ENCODE data around the gene NR3C2. TPM values are rescaled to one million over a fixed set of nuclear protein-coding genes. Genes with fewer than 3 reads are reported as not detected.

Gene NR3C2
- total and polyA plus RNA-seq, 10 of the 15 experiments (the other 5 are each of a cell fraction or from before 2014, with no cell fraction given) = 0.05 to 0.11 (median 0.08) TPM; not detected in 4

DNA sequence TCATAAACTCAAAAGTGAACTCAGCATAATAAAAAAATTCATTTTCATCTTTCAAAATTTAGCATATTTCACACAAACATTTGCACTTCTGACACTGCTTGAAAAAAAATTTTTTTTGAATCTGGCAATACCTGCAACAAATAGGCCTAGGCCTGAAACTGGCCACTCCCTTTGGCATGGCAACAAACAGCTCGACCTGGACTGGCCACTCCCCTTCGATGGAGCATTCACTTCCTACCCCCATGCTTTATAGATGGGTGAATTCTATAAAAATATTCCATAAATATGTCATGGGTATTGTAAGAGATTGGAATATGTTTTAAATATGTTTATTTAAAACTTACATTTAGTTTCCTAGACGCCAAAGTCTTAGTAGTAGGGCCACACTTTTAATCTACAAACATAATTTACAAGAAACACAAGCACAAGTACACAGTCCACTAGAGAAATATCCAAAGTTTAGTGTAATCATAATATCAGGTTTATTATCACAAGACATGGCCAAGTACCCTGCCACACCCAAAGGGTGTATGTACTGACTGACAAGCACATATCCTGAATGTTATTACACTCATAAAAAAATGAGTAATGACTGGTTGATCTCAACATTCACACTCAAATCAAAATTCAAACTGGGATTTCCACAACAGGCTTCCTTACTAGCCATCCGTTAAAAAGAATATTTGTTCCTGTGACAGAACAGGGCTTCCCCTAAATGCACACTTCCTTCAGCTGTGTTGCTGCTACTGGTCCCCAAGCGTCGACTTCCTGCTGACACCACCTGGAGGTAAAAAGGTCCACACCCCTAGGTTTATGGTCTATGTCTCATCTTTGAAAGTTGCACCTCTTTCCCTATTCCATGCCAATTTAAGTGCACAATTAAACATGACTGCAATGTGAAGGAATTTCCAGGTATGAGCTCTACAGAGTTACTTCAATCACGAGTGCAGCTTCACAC is 271.5 kb downstream of the NR3C2 start:
- FAIRE-seq = no peak
- Histone ChIP-seq H2AFZ (ENCODE audit: control insufficient read depth, low read depth, low read length) (no peak overlapping the region), H3K9ac (ENCODE audit: control insufficient read depth, insufficient read depth, low read length) (no peak overlapping the region)

More for the DNA sequence above, 271.5 kb downstream of the NR3C2 start:
- H3K27ac ChIP-seq (ENCODE audit: control insufficient read depth, insufficient read depth) = no peak overlapping the region
- no peaks in the 10 kb centered on the region for H3K27me3 ChIP-seq (replicated peaks in 1 of 2; ENCODE audit: control insufficient read depth in 2 of 2, insufficient read depth in 2 of 2, low read length in 1 of 2)
- SMC1A ChIA-PET (ENCODE audit: uncharacterized antibody, unreplicated experiment) = no interaction called here
- 39% methylated on average over 7 of the region's 7 CpGs for WGBS (ENCODE audit: insufficient coverage, insufficient replicate concordance, low lambda C conversion rate, missing lambda C conversion rate)
- RAD21 ChIA-PET (ENCODE audit: unreplicated experiment) = no interaction called here
- no peaks in the 10 kb centered on the region for H4K20me1 ChIP-seq (ENCODE audit: control insufficient read depth, insufficient read depth)
- H3K4me3 ChIP-seq = no peak overlapping the region
- H3K4me1 ChIP-seq (ENCODE audit: control insufficient read depth, insufficient read depth, low read length) = no peaks in the 10 kb centered on the region
- H3K79me2 ChIP-seq (ENCODE audit: control insufficient read depth, insufficient read depth, low read length) = no peaks in the 10 kb centered on the region
- in situ Hi-C loops (cut with MboI) (no loop called here), intact Hi-C loops (cut with micrococcal nuclease; ENCODE audit: unreplicated experiment) (no loop called here)
- DNase-seq (ENCODE audit: low read depth, low spot score) = no peak
- ATAC-seq = no peak
- CTCF ChIA-PET = no interaction called here
- no TSS peak for BruUV-seq (replicated peaks)
- no peaks in the 10 kb centered on the region for H3K9me3 ChIP-seq (replicated peaks; ENCODE audit: control insufficient read depth, insufficient read depth, low read length)
- POLR2A ChIA-PET = no interaction called here
- H3K36me3 ChIP-seq (ENCODE audit: control insufficient read depth in 2 of 2, insufficient read depth in 2 of 2, low read length in 1 of 2) = no peaks in the 10 kb centered on the region
- H3K4me2 ChIP-seq (ENCODE audit: control insufficient read depth, insufficient read depth) = no peak overlapping the region
- TF ChIP-seq CUX1 (IDR thresholded peaks at IDR 0.05; ENCODE audit: insufficient replicate concordance, low read depth, low read length) = no peak
- no peak for TF ChIP-seq NFIC (IDR thresholded peaks at IDR 0.05; ENCODE audit: low read depth, low read length)
- TF ChIP-seq MEF2B (IDR thresholded peaks at IDR 0.05; ENCODE audit: partially characterized antibody, poor library complexity, severe bottlenecking) = no peak
- peak; percentile 65 for TF ChIP-seq GABPA (IDR thresholded peaks at IDR 0.05; ENCODE audit: low read depth)
- TF ChIP-seq HDAC6 (IDR thresholded peaks at IDR 0.05; ENCODE audit: unreplicated experiment) = no peak
